ENCODE results near the gene HIVEP3.

Gene HIVEP3

DNA sequence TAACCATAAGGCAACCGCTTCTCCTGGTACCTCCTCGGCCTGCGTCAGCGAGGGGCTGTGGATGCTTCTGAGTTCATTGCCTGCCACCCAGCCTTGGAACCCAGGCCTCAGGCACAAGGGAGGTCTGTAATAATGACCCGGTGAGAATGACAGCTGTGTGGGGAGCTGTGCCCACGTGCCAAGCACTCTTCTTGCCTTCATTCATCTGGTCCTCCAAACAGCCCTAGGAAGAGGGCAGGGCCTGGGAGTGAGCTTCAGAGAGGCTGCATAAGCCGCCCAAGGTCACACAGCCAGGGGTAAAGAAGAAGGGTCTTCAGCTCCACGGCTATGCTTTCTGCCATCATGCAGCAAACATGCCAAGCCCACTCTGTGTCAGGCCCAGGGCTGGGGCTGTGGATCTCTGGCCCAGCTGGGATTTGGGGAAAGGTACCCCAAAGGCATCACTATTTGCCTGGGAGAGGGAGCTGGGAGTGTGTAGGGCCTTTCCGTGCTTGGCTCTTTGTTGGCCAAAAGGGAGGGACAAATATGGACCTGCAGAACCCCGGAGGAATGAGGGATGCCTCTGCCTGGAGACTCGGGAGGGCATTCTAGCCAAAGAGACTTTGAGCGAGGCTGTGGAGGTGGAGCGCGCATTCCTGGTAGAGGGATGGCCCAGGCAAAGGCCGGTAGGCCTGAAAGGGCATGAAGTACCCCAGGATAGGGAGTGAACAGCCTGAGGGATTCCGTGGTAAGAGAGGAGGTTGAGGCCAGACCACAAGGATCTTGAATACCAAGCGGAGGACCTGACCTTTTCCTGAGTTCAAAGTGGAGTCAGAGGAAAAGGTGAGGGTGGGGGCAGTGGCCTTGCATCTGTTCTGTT lies 424.1 kb downstream of the HIVEP3 start:
- TF ChIP-seq, protein P1, sequence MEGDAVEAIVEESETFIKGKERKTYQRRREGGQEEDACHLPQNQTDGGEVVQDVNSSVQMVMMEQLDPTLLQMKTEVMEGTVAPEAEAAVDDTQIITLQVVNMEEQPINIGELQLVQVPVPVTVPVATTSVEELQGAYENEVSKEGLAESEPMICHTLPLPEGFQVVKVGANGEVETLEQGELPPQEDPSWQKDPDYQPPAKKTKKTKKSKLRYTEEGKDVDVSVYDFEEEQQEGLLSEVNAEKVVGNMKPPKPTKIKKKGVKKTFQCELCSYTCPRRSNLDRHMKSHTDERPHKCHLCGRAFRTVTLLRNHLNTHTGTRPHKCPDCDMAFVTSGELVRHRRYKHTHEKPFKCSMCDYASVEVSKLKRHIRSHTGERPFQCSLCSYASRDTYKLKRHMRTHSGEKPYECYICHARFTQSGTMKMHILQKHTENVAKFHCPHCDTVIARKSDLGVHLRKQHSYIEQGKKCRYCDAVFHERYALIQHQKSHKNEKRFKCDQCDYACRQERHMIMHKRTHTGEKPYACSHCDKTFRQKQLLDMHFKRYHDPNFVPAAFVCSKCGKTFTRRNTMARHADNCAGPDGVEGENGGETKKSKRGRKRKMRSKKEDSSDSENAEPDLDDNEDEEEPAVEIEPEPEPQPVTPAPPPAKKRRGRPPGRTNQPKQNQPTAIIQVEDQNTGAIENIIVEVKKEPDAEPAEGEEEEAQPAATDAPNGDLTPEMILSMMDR (IDR thresholded peaks at IDR 0.05): no peak
- H3K27ac ChIP-seq: no peak overlapping the region

GRCh38 chr1:41493626-41494350 lies 424.9 kb downstream of the HIVEP3 start:
- no peak overlapping the region for H2AFZ ChIP-seq
- no peaks in the 10 kb centered on the region for H3K27me3 ChIP-seq (ENCODE audit: control insufficient read depth, insufficient read depth, low read length)
- no peak overlapping the region for H3K4me3 ChIP-seq (ENCODE audit: low read depth, low read length)
- H3K9ac ChIP-seq: no peak overlapping the region
- TF ChIP-seq, protein P1 (IDR thresholded peaks at IDR 0.05): no peak
- H3K27ac ChIP-seq: no peak overlapping the region
- no peaks in the 10 kb centered on the region for H3K79me2 ChIP-seq
- no peaks in the 10 kb centered on the region for H3K9me3 ChIP-seq (ENCODE audit: control insufficient read depth, low read length)
- H3K4me2 ChIP-seq (ENCODE audit: low read length): no peak overlapping the region
- H3K36me3 ChIP-seq (ENCODE audit: control insufficient read depth, insufficient read depth, low read length): no peaks in the 10 kb centered on the region
- peaks cover 4% of the 10 kb centered on the region for H3K4me1 ChIP-seq

More for the DNA sequence above, 424.1 kb downstream of the HIVEP3 start:
- no peak overlapping the region for H3K4me3 ChIP-seq (ENCODE audit: low read depth, low read length)
- H3K4me2 ChIP-seq (ENCODE audit: low read length): no peak overlapping the region
- H3K36me3 ChIP-seq (ENCODE audit: control insufficient read depth, insufficient read depth, low read length): no peaks in the 10 kb centered on the region
- H2AFZ ChIP-seq: no peak overlapping the region
- H3K79me2 ChIP-seq: no peaks in the 10 kb centered on the region
- no peak overlapping the region for H3K9ac ChIP-seq
- H3K27me3 ChIP-seq (ENCODE audit: control insufficient read depth, insufficient read depth, low read length): no peaks in the 10 kb centered on the region
- H3K4me1 ChIP-seq: no peaks in the 10 kb centered on the region
- no peaks in the 10 kb centered on the region for H3K9me3 ChIP-seq (ENCODE audit: control insufficient read depth, low read length)

DNA sequence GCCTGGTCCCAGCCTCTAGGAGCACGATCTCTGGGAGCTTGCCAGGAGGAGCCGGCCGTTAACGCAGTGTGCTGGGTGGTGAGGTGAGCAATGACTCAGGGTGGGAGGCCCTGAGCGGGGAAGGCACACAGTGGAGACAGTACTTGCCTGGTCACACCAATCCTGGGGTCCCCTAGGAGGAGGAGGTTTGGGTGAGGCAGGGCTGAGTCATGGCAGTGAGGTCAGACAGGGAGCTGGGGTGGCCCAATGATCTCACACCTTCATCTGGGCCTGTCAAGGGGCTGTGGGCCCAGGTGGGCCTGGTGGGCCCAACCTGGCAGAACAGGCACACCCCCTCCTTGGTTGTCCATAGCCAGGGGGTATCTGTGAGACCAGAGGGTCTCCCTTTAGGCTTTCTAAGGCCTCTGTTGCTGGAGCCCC lies 425.6 kb downstream of the HIVEP3 start:
- H3K9ac ChIP-seq: no peak overlapping the region
- no peaks in the 10 kb centered on the region for H3K36me3 ChIP-seq (ENCODE audit: control insufficient read depth, insufficient read depth, low read length)
- H3K4me1 ChIP-seq: peaks cover 5% of the 10 kb centered on the region

GRCh38 chr1:41492341-41492848 lies 426.3 kb downstream of the HIVEP3 start:
- H3K9ac ChIP-seq: no peak overlapping the region
- peaks cover 5% of the 10 kb centered on the region for H3K4me1 ChIP-seq
- no peaks in the 10 kb centered on the region for H3K36me3 ChIP-seq (ENCODE audit: control insufficient read depth, insufficient read depth, low read length)
- H3K4me2 ChIP-seq (ENCODE audit: low read length): no peak overlapping the region
- no peaks in the 10 kb centered on the region for H3K27me3 ChIP-seq (ENCODE audit: control insufficient read depth, insufficient read depth, low read length)
- H3K79me2 ChIP-seq: no peaks in the 10 kb centered on the region
- no peaks in the 10 kb centered on the region for H3K9me3 ChIP-seq (ENCODE audit: control insufficient read depth, low read length)
- no peak overlapping the region for H3K27ac ChIP-seq
- no peak overlapping the region for H3K4me3 ChIP-seq (ENCODE audit: low read depth, low read length)
- no peak overlapping the region for H2AFZ ChIP-seq
- TF ChIP-seq, protein P1 (IDR thresholded peaks at IDR 0.05): peak; percentile 8

More for the DNA sequence above, 425.6 kb downstream of the HIVEP3 start:
- Histone ChIP-seq H3K79me2 (no peaks in the 10 kb centered on the region), H3K9me3 (ENCODE audit: control insufficient read depth, low read length) (no peaks in the 10 kb centered on the region), H3K4me2 (ENCODE audit: low read length) (no peak overlapping the region), H2AFZ (no peak overlapping the region), H3K4me3 (ENCODE audit: low read depth, low read length) (no peak overlapping the region), H3K27ac (no peak overlapping the region), H3K27me3 (ENCODE audit: control insufficient read depth, insufficient read depth, low read length) (no peaks in the 10 kb centered on the region)
- TF ChIP-seq, protein P1 (IDR thresholded peaks at IDR 0.05): no peak

Data from parathyroid adenoma (tissue), 2 donors.